ENCODE measurements around the gene STK40. TPM values are rescaled to one million over a fixed set of nuclear protein-coding genes. Genes with fewer than 3 reads are reported as not detected.
A peak's percentile ranks its signal among the peaks of the same experiment; 100 is the strongest.

The STK40 gene
- total RNA-seq, 1 experiment from 2014 or later = 49.6 TPM

- TF ChIP-seq SIN3A (IDR thresholded peaks at IDR 0.05; ENCODE audit: borderline replicate concordance, insufficient read depth, low read depth, low read length) (no peak), POLR2AphosphoS5 (IDR thresholded peaks at IDR 0.05; ENCODE audit: low read depth, low read length) (no peak), TCF7L2 (IDR thresholded peaks at IDR 0.05; ENCODE audit: low read depth, low read length) (no peak), CTCF (IDR thresholded peaks at IDR 0.05) (no peak), REST (IDR thresholded peaks at IDR 0.05; ENCODE audit: insufficient read depth in 1 of 2, low read depth in 2 of 2, low read length in 1 of 2) (no peak)
- ChIA-PET POLR2A (interaction anchor here (0.5 to 0.6 kb wide), 2 partner anchors 20 to 265 kb away, joined by 7 to 13 read pairs; no protein-coding TSS in a partner anchor), CTCF (no interaction called here)
- no peak overlapping the region for H3K27ac ChIP-seq (ENCODE audit: low read length)
- no peaks in the 10 kb centered on the region for H3K36me3 ChIP-seq (ENCODE audit: control insufficient read depth, insufficient read depth, low read length)
- DNase-seq (ENCODE audit: low read depth, low spot score) (no peak), ATAC-seq (no peak)
- in situ Hi-C loops (cut with HindIII; ENCODE audit: low pct_unique_long_range_greater_than_20kb, low sequenced_read_pairs) = no loop called here
- no peaks in the 10 kb centered on the region for H3K4me1 ChIP-seq (ENCODE audit: control insufficient read depth, insufficient read depth, low read length)
- H3K4me3 ChIP-seq (ENCODE audit: low read depth in 2 of 2, low read length in 2 of 2) = no peak overlapping the region
- H3K27me3 ChIP-seq (ENCODE audit: control insufficient read depth, insufficient read depth, low read length) = no peaks in the 10 kb centered on the region
- no peaks in the 10 kb centered on the region for H3K9me3 ChIP-seq (ENCODE audit: control insufficient read depth, insufficient read depth, low read depth, low read length)
- intact Hi-C loops (cut with micrococcal nuclease; ENCODE audit: unreplicated experiment) = no loop called here
- BruUV-seq (replicated peaks) = no TSS peak
These were observed 26.2 kb upstream of the STK40 start for GRCh38 chr1:36411674-36412648.

- H3K9me3 ChIP-seq (ENCODE audit: control insufficient read depth, insufficient read depth, low read depth, low read length) = no peaks in the 10 kb centered on the region
- in situ Hi-C loops (cut with HindIII; ENCODE audit: low pct_unique_long_range_greater_than_20kb, low sequenced_read_pairs) = no loop called here
- H3K4me1 ChIP-seq (ENCODE audit: control insufficient read depth, insufficient read depth, low read length) = no peaks in the 10 kb centered on the region
- ATAC-seq (peak; percentile 76), DNase-seq (ENCODE audit: low read depth, low spot score) (no peak)
- POLR2A ChIA-PET = interaction anchor here (0.5 kb wide), 1 partner anchor 216 kb away, joined by 3 read pairs; no protein-coding TSS in a partner anchor
- H3K36me3 ChIP-seq (ENCODE audit: control insufficient read depth, insufficient read depth, low read length) = no peaks in the 10 kb centered on the region
- H3K27ac ChIP-seq (ENCODE audit: low read length) = no peak overlapping the region
- no peak overlapping the region for H3K4me3 ChIP-seq (ENCODE audit: low read depth in 2 of 2, low read length in 2 of 2)
- intact Hi-C loops (cut with micrococcal nuclease; ENCODE audit: unreplicated experiment) = no loop called here
- no TSS peak for BruUV-seq (replicated peaks)
- CTCF ChIA-PET = interaction anchor here (0.7 to 0.8 kb wide), 2 partner anchors 13 to 86 kb away, joined by 4 to 6 read pairs; no protein-coding TSS in a partner anchor
- no peaks in the 10 kb centered on the region for H3K27me3 ChIP-seq (ENCODE audit: control insufficient read depth, insufficient read depth, low read length)
- no peak for TF ChIP-seq POLR2AphosphoS5 (IDR thresholded peaks at IDR 0.05; ENCODE audit: low read depth, low read length)
- no peak for TF ChIP-seq TCF7L2 (IDR thresholded peaks at IDR 0.05; ENCODE audit: low read depth, low read length)
- no peak for TF ChIP-seq SIN3A (IDR thresholded peaks at IDR 0.05; ENCODE audit: borderline replicate concordance, insufficient read depth, low read depth, low read length)
- TF ChIP-seq REST (IDR thresholded peaks at IDR 0.05; ENCODE audit: insufficient read depth in 1 of 2, low read depth in 2 of 2, low read length in 1 of 2) = no peak
- no peak for TF ChIP-seq CTCF (IDR thresholded peaks at IDR 0.05)
These were observed 22.8 kb upstream of the STK40 start for GRCh38 chr1:36408479-36408878.

Data from Panc1 (cell line).